Mesenchymal stem cell (in vitro differentiated cells and primary cell): ENCODE data around the gene OR13A1.
"Not testable (repeated sequence)": the region's sequence is repeated elsewhere in the genome, so short reads cannot be mapped to it uniquely, and the experiment has no call there.

Experiments used
- DNase-seq: peaks from one replicate; pipeline ENCODE4 v3.0.0-alpha.2; 2013
- H2AFZ ChIP-seq: one replicate; pipeline ENCODE4 v1.6.1; 2013; ENCODE audit warnings: low read depth, mild to moderate bottlenecking, control low read depth, inconsistent platforms, low read length, moderate library complexity
- H2AK5ac ChIP-seq: 2 replicates; pipeline ENCODE4 v1.6.1; 2013; ENCODE audit warnings: low read length, moderate library complexity, mild to moderate bottlenecking, inconsistent platforms; ENCODE audit not compliant: severe bottlenecking
- H2BK120ac ChIP-seq: one replicate; pipeline ENCODE4 v1.6.1; 2013; ENCODE audit warnings: low read depth, mild to moderate bottlenecking, inconsistent platforms, low read length, moderate library complexity
- H2BK12ac ChIP-seq, 2 experiments: one replicate each; pipeline ENCODE4 v1.6.1; 2013; ENCODE audit warnings: inconsistent platforms in 2 of 2, low read length in 2 of 2, mild to moderate bottlenecking in 2 of 2, moderate library complexity in 2 of 2, control low read depth in 1 of 2
- H2BK15ac ChIP-seq: one replicate; pipeline ENCODE4 v1.6.1; 2013; ENCODE audit warnings: mild to moderate bottlenecking, low read depth, inconsistent platforms; ENCODE audit not compliant: poor library complexity, severe bottlenecking
- H2BK5ac ChIP-seq: 2 replicates; pipeline ENCODE4 v1.6.1; 2013; ENCODE audit warnings: low read depth, mild to moderate bottlenecking, low read length, control low read depth, inconsistent platforms; ENCODE audit not compliant: poor library complexity, severe bottlenecking
- H3K14ac ChIP-seq, 2 experiments: one replicate each; pipeline ENCODE4 v1.6.1; 2013; ENCODE audit warnings: inconsistent platforms in 2 of 2, low read length in 2 of 2, control low read depth in 1 of 2, mild to moderate bottlenecking in 1 of 2, moderate library complexity in 1 of 2
- H3K18ac ChIP-seq, 2 experiments: one replicate each; pipeline ENCODE4 v1.6.1; 2013; ENCODE audit warnings: inconsistent platforms in 2 of 2, low read length in 2 of 2, control low read depth in 1 of 2, low read depth in 1 of 2, mild to moderate bottlenecking in 1 of 2
- H3K23ac ChIP-seq, 2 experiments: one replicate each; pipeline ENCODE4 v1.6.1; 2013; ENCODE audit warnings: inconsistent platforms in 2 of 2, low read length in 2 of 2, mild to moderate bottlenecking in 2 of 2, moderate library complexity in 2 of 2, control low read depth in 1 of 2
- H3K27ac ChIP-seq: 2 replicates; pipeline ENCODE4 v1.5.1; 2013; ENCODE audit warnings: mild to moderate bottlenecking, moderate library complexity, low read length, control low read depth, inconsistent platforms; ENCODE audit not compliant: poor library complexity, severe bottlenecking
- H3K27me3 ChIP-seq, 2 experiments: 2 replicates each; pipeline versions ENCODE4 v1.6.1 to v1.7.0; 2013; ENCODE audit warnings: low read length in 2 of 2, mild to moderate bottlenecking in 2 of 2, moderate library complexity in 2 of 2, control low read depth in 1 of 2, inconsistent platforms in 1 of 2; ENCODE audit not compliant: control insufficient read depth in 1 of 2, insufficient read depth in 1 of 2
- H3K36me3 ChIP-seq, 2 experiments: 2 replicates each; pipeline versions ENCODE4 v1.6.1 to v1.7.0; 2013; ENCODE audit warnings: low read length in 2 of 2, control low read depth in 1 of 2, inconsistent platforms in 1 of 2, low read depth in 1 of 2, mild to moderate bottlenecking in 1 of 2; ENCODE audit not compliant: insufficient read depth in 2 of 2, control insufficient read depth in 1 of 2
- H3K4ac ChIP-seq, 2 experiments: one replicate each; pipeline ENCODE4 v1.6.1; 2013; ENCODE audit warnings: inconsistent platforms in 2 of 2, low read length in 2 of 2, mild to moderate bottlenecking in 2 of 2, moderate library complexity in 2 of 2, control low read depth in 1 of 2, low read depth in 1 of 2
- H3K4me1 ChIP-seq: 2 replicates; pipeline ENCODE4 v1.6.1; 2013; ENCODE audit warnings: low read depth, low read length, control low read depth; ENCODE audit not compliant: control insufficient read depth, insufficient read depth
- H3K4me2 ChIP-seq: 2 replicates; pipeline ENCODE4 v1.6.1; 2013; ENCODE audit warnings: low read length, mild to moderate bottlenecking, inconsistent platforms; ENCODE audit not compliant: poor library complexity, severe bottlenecking
- H3K4me3 ChIP-seq, 2 experiments: 2 replicates each; pipeline versions ENCODE4 v1.5.1 to v1.7.0; 2013; ENCODE audit warnings: low read length in 2 of 2, mild to moderate bottlenecking in 2 of 2, control low read depth in 1 of 2, low read depth in 1 of 2; ENCODE audit not compliant: insufficient read depth in 1 of 2
- H3K79me1 ChIP-seq: replicated peaks from 2 replicates; pipeline ENCODE4 v1.6.1; 2013; ENCODE audit warnings: mild to moderate bottlenecking, control low read depth, low read length, inconsistent platforms; ENCODE audit not compliant: poor library complexity, severe bottlenecking
- H3K9ac ChIP-seq: 2 replicates; pipeline ENCODE4 v1.7.0; 2013; ENCODE audit warnings: mild to moderate bottlenecking, low read length, moderate library complexity
- H3K9me3 ChIP-seq: 2 replicates; pipeline ENCODE4 v1.7.0; 2013; ENCODE audit warnings: mild to moderate bottlenecking, low read length; ENCODE audit not compliant: control insufficient read depth
- H4K8ac ChIP-seq: one replicate; pipeline ENCODE4 v1.6.1; 2013; ENCODE audit warnings: inconsistent platforms, mild to moderate bottlenecking, low read length, moderate library complexity
- H4K91ac ChIP-seq: one replicate; pipeline ENCODE4 v1.6.1; 2013; ENCODE audit warnings: mild to moderate bottlenecking, low read length, inconsistent platforms
- WGBS: methylation state at CpG from one replicate; pipeline ENCODE4 v1.1.7; 2013; ENCODE audit warnings: mixed read lengths; 5-methylcytosine and 5-hydroxymethylcytosine counted together

Gene OR13A1

DNA sequence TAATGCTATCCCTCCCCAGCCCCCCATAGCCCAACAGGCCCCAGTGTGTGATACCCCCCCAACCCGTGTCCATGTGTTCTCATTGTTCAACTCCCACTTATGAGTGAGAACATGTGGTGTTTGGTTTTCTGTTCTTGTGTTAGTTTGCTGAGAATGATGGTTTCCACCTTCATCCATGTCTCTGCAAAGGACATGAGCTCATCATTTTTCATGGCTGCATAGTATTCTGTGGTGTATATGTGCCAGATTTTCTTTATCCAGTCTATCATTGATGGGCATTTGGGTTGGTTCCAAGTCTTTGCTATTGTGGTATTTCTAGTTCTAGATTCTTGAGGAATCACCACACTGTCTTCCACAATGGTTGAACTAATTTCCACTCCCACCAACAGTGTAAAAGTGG is 11.5 kb upstream of the OR13A1 start:
- not testable (repeated sequence) for H3K9me3 ChIP-seq
- no CpG with 5 or more reads among the region's 1 CpG for WGBS

DNA sequence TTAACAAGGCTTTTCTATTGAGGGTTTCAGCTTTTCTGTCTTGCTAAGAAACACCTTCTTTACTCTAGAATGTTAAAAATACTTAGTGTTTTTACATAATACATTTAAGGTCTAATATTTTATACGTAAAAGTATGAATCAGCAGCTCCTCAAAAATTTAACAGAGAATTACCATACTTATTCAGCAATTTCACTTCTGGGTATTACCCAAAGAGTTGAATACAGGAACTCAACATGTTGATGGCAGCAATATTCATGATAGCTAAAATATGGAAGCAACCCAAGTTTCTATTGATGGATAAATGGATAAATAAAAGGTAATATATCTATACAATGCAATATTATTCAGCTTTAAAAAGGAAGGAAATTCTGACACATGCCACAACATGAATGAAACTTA is 9.7 kb upstream of the OR13A1 start:
- no peaks in the 10 kb centered on the region for H3K4me1 ChIP-seq
- DNase-seq, result no peak
- H3K14ac ChIP-seq, result no peak overlapping the region
- no peak overlapping the region for H4K91ac ChIP-seq
- H3K9ac ChIP-seq, result no peak overlapping the region
- H3K79me1 ChIP-seq, result no peaks in the 10 kb centered on the region
- no peak overlapping the region for H3K4me3 ChIP-seq
- H2BK120ac ChIP-seq, result no peak overlapping the region
- H2BK12ac ChIP-seq, result no peak overlapping the region
- no peak overlapping the region for H3K4ac ChIP-seq
- no peak overlapping the region for H4K8ac ChIP-seq
- H2BK5ac ChIP-seq, result no peak overlapping the region
- H2AK5ac ChIP-seq, result no peak overlapping the region
- no peak overlapping the region for H3K23ac ChIP-seq
- no peak overlapping the region for H2BK15ac ChIP-seq
- no peak overlapping the region for H3K4me2 ChIP-seq
- H3K18ac ChIP-seq, result no peak overlapping the region
- H2AFZ ChIP-seq, result no peak overlapping the region
- 83% methylated on average over 1 of the region's 1 CpG for WGBS
- no peak overlapping the region for H3K27ac ChIP-seq
- H3K27me3 ChIP-seq, result no peaks in the 10 kb centered on the region
- H3K9me3 ChIP-seq, result no peaks in the 10 kb centered on the region
- H3K36me3 ChIP-seq, result no peaks in the 10 kb centered on the region

More for the DNA sequence above, 11.5 kb upstream of the OR13A1 start:
- not testable (repeated sequence) for H3K4me3 ChIP-seq, H3K23ac ChIP-seq, H3K18ac ChIP-seq, H2AFZ ChIP-seq, H3K27me3 ChIP-seq, H2BK12ac ChIP-seq, H3K27ac ChIP-seq, H2AK5ac ChIP-seq, H2BK5ac ChIP-seq, H3K4me1 ChIP-seq, H2BK120ac ChIP-seq, H2BK15ac ChIP-seq, H3K4ac ChIP-seq, H4K8ac ChIP-seq, H3K9ac ChIP-seq, H3K4me2 ChIP-seq, DNase-seq, H3K14ac ChIP-seq, H4K91ac ChIP-seq, H3K36me3 ChIP-seq, H3K79me1 ChIP-seq

GRCh38 chr10:45319702-45320101 is 4.3 kb upstream of the OR13A1 start:
- H2BK5ac ChIP-seq, result no peak overlapping the region
- no peaks in the 10 kb centered on the region for H3K79me1 ChIP-seq
- H2AK5ac ChIP-seq, result no peak overlapping the region
- H3K36me3 ChIP-seq, result no peaks in the 10 kb centered on the region
- peaks cover 7% of the 10 kb centered on the region for H3K9me3 ChIP-seq
- H2BK12ac ChIP-seq, result no peak overlapping the region
- H3K4me2 ChIP-seq, result no peak overlapping the region
- H3K27ac ChIP-seq, result no peak overlapping the region
- no peak overlapping the region for H3K4me3 ChIP-seq
- no peaks in the 10 kb centered on the region for H3K27me3 ChIP-seq
- DNase-seq, result no peak
- H3K23ac ChIP-seq, result no peak overlapping the region
- 88% methylated on average over 2 of the region's 2 CpGs for WGBS
- H3K4ac ChIP-seq, result no peak overlapping the region
- no peak overlapping the region for H4K8ac ChIP-seq
- H3K4me1 ChIP-seq, result no peaks in the 10 kb centered on the region
- H2AFZ ChIP-seq, result no peak overlapping the region
- H3K14ac ChIP-seq, result no peak overlapping the region
- H2BK15ac ChIP-seq, result no peak overlapping the region
- H4K91ac ChIP-seq, result no peak overlapping the region
- no peak overlapping the region for H3K18ac ChIP-seq
- no peak overlapping the region for H2BK120ac ChIP-seq
- H3K9ac ChIP-seq, result no peak overlapping the region

DNA sequence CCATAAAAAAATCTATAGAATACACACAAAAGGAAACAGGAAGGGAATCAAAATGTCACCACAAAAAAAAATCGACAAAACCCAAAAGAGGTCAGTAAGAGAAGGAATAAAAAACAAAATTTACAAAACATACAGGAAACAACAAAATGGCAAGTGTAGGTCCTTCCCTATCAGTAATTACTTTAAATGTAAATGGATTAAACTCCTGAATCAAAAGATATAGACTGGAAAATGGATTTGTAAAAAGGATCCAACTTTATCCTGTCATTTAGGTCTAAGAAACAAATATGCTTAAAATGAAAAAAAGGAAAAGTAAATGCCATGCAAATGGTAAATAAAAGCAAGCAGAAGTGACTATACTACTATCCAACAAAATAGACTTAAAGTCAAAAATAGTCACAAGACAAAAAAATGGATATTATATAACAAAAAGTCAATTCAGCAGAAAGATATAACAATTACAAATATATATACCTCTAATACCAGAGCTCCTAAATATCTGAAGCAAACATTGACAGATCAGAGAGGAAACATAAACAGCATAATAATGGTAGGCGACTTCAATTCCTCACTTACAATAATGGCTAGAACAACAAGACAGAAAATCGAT is 2.0 kb downstream of the OR13A1 start:
- 95% methylated on average over 2 of the region's 3 CpGs for WGBS
- DNase-seq, result no peak
- Histone ChIP-seq H2AFZ (no peak overlapping the region), H2BK12ac (no peak overlapping the region), H3K4me2 (no peak overlapping the region), H2BK5ac (no peak overlapping the region), H3K4me3 (no peak overlapping the region), H3K4ac (no peak overlapping the region), H3K23ac (no peak overlapping the region), H2BK15ac (no peak overlapping the region), H4K8ac (no peak overlapping the region), H3K18ac (no peak overlapping the region), H3K4me1 (no peaks in the 10 kb centered on the region), H2BK120ac (no peak overlapping the region), H3K14ac (no peak overlapping the region), H3K27me3 (no peaks in the 10 kb centered on the region), H2AK5ac (no peak overlapping the region), H3K79me1 (no peaks in the 10 kb centered on the region), H3K9ac (no peak overlapping the region), H4K91ac (no peak overlapping the region), H3K27ac (no peak overlapping the region), H3K36me3 (no peaks in the 10 kb centered on the region), H3K9me3 (peaks cover 11% of the 10 kb centered on the region)
